ENCODE measurements around the gene CD8A. TPM values are rescaled to one million over a fixed set of nuclear protein-coding genes. Genes with fewer than 3 reads are reported as not detected.

The CD8A gene
- polyA plus RNA-seq, 1 experiment, result not detected

GRCh38 chr2:86832334-86833096 lies 41.8 kb upstream of the CD8A start:
- ChIA-PET POLR2A (no interaction called here), CTCF (no interaction called here)
- no peak overlapping the region for H3K4me3 ChIP-seq (ENCODE audit: low read depth, low read length)
- H3K27me3 ChIP-seq (ENCODE audit: control insufficient read depth, insufficient read depth, low read length), result peaks cover 3% of the 10 kb centered on the region
- H3K9me3 ChIP-seq (ENCODE audit: control insufficient read depth, insufficient read depth, low read length), result no peaks in the 10 kb centered on the region
- no peak overlapping the region for H3K27ac ChIP-seq (ENCODE audit: low read depth, low read length)
- no peak for TF ChIP-seq CTCF (IDR thresholded peaks at IDR 0.05; ENCODE audit: low read depth, low read length)
- no peak for DNase-seq (ENCODE audit: low read depth, low spot score)

GRCh38 chr2:86831537-86831936 lies 40.8 kb upstream of the CD8A start:
- POLR2A ChIA-PET, result no interaction called here
- no peak for DNase-seq (ENCODE audit: low read depth, low spot score)
- no peak overlapping the region for H3K27ac ChIP-seq (ENCODE audit: low read depth, low read length)
- H3K9me3 ChIP-seq (ENCODE audit: control insufficient read depth, insufficient read depth, low read length), result no peaks in the 10 kb centered on the region
- TF ChIP-seq CTCF (IDR thresholded peaks at IDR 0.05; ENCODE audit: low read depth, low read length), result no peak
- H3K27me3 ChIP-seq (ENCODE audit: control insufficient read depth, insufficient read depth, low read length), result peaks cover 3% of the 10 kb centered on the region
- H3K4me3 ChIP-seq (ENCODE audit: low read depth, low read length), result no peak overlapping the region
- CTCF ChIA-PET, result no interaction called here

GRCh38 chr2:86826951-86827350 lies 36.2 kb upstream of the CD8A start:
- no peaks in the 10 kb centered on the region for H3K9me3 ChIP-seq (ENCODE audit: control insufficient read depth, insufficient read depth, low read length)
- H3K4me3 ChIP-seq (ENCODE audit: low read depth, low read length), result no peak overlapping the region
- DNase-seq (ENCODE audit: low read depth, low spot score), result no peak
- TF ChIP-seq CTCF (IDR thresholded peaks at IDR 0.05; ENCODE audit: low read depth, low read length), result no peak
- H3K27ac ChIP-seq (ENCODE audit: low read depth, low read length), result no peak overlapping the region
- H3K27me3 ChIP-seq (ENCODE audit: control insufficient read depth, insufficient read depth, low read length), result peaks cover 10% of the 10 kb centered on the region
- ChIA-PET CTCF (no interaction called here), POLR2A (no interaction called here)

GRCh38 chr2:86825693-86826381 lies 35.1 kb upstream of the CD8A start:
- no peak for DNase-seq (ENCODE audit: low read depth, low spot score)
- H3K9me3 ChIP-seq (ENCODE audit: control insufficient read depth, insufficient read depth, low read length), result no peaks in the 10 kb centered on the region
- peaks cover 10% of the 10 kb centered on the region for H3K27me3 ChIP-seq (ENCODE audit: control insufficient read depth, insufficient read depth, low read length)
- ChIA-PET POLR2A (no interaction called here), CTCF (no interaction called here)
- no peak for TF ChIP-seq CTCF (IDR thresholded peaks at IDR 0.05; ENCODE audit: low read depth, low read length)
- no peak overlapping the region for H3K27ac ChIP-seq (ENCODE audit: low read depth, low read length)
- H3K4me3 ChIP-seq (ENCODE audit: low read depth, low read length), result no peak overlapping the region

GRCh38 chr2:86825036-86825692 lies 34.5 kb upstream of the CD8A start:
- Histone ChIP-seq H3K4me3 (ENCODE audit: low read depth, low read length) (no peak overlapping the region), H3K27me3 (ENCODE audit: control insufficient read depth, insufficient read depth, low read length) (peaks cover 10% of the 10 kb centered on the region), H3K9me3 (ENCODE audit: control insufficient read depth, insufficient read depth, low read length) (no peaks in the 10 kb centered on the region), H3K27ac (ENCODE audit: low read depth, low read length) (no peak overlapping the region)
- TF ChIP-seq CTCF (IDR thresholded peaks at IDR 0.05; ENCODE audit: low read depth, low read length), result no peak
- DNase-seq (ENCODE audit: low read depth, low spot score), result no peak
- ChIA-PET CTCF (no interaction called here), POLR2A (no interaction called here)

Measured in AG04450 (cell line).